Skeletal muscle tissue (tissue), 4 donors: ENCODE results near the gene COL23A1. TPM values are rescaled to one million over a fixed set of nuclear protein-coding genes. Genes with fewer than 3 reads are reported as not detected.

Experiments used
- H3K27ac ChIP-seq: one replicate; pipeline ENCODE4 v1.7.0; 2013; ENCODE audit warnings: mild to moderate bottlenecking, low read depth, low read length, inconsistent platforms
- H3K27me3 ChIP-seq, 3 donors: one replicate each; pipeline ENCODE4 v1.7.0; 2013; ENCODE audit warnings: low read length in 3 of 3; ENCODE audit not compliant: control insufficient read depth in 3 of 3, insufficient read depth in 3 of 3
- H3K36me3 ChIP-seq, 3 donors: one replicate each; pipeline ENCODE4 v1.7.0; 2013; ENCODE audit warnings: low read length in 3 of 3; ENCODE audit not compliant: control insufficient read depth in 3 of 3, insufficient read depth in 3 of 3
- H3K4me1 ChIP-seq, 3 donors: one replicate each; pipeline ENCODE4 v1.7.0; 2013; ENCODE audit warnings: low read length in 3 of 3, mild to moderate bottlenecking in 3 of 3; ENCODE audit not compliant: control insufficient read depth in 3 of 3, insufficient read depth in 3 of 3
- H3K4me3 ChIP-seq, 3 donors: one replicate each; pipeline ENCODE4 v1.7.0; 2013; ENCODE audit warnings: low read length in 3 of 3
- H3K9ac ChIP-seq, 3 donors: one replicate each; pipeline ENCODE4 v1.7.0; 2013; ENCODE audit warnings: low read length in 3 of 3, mild to moderate bottlenecking in 3 of 3, moderate library complexity in 2 of 3, low read depth in 1 of 3
- H3K9me3 ChIP-seq, 3 donors: one replicate each; pipeline ENCODE4 v1.7.0; 2013; ENCODE audit warnings: low read length in 3 of 3; ENCODE audit not compliant: control insufficient read depth in 3 of 3
- total RNA-seq: library from RNA; depleted of rRNA; stranded (reverse); fragments of >200 nt; gene quantifications from one replicate; pipeline ENCODE4 v1.2.3, GENCODE V29; 2014
- donor health status: Osteomylitis.

Gene COL23A1
- total RNA-seq, 1 donor from 2014 or later, result 0.52 TPM

- no peaks in the 10 kb centered on the region for H3K27me3 ChIP-seq
- H3K36me3 ChIP-seq, result peaks cover 53 to 61% (median 58%) of the 10 kb centered on the region in 3 donors
- H3K9me3 ChIP-seq, result no peaks in the 10 kb centered on the region
- no peak overlapping the region for H3K4me3 ChIP-seq
- no peak overlapping the region for H3K27ac ChIP-seq
- H3K4me1 ChIP-seq, result peaks cover 15 to 24% (median 17%) of the 10 kb centered on the region in 3 donors
- no peak overlapping the region for H3K9ac ChIP-seq
Measured at GRCh38 chr5:178216088-178216534, 374.1 kb downstream of the COL23A1 start.

GRCh38 chr5:178215280-178216002 is 374.8 kb downstream of the COL23A1 start:
- Histone ChIP-seq H3K9ac (peak overlapping the region in 1 of 3 donors; percentile 16), H3K27ac (no peak overlapping the region), H3K9me3 (no peaks in the 10 kb centered on the region), H3K27me3 (no peaks in the 10 kb centered on the region), H3K4me3 (no peak overlapping the region), H3K4me1 (peaks cover 15 to 24% (median 17%) of the 10 kb centered on the region in 3 donors), H3K36me3 (peaks cover 59 to 65% (median 62%) of the 10 kb centered on the region in 3 donors)

- H3K27me3 ChIP-seq, result no peaks in the 10 kb centered on the region
- H3K9me3 ChIP-seq, result no peaks in the 10 kb centered on the region
- H3K4me1 ChIP-seq, result peaks cover 15 to 24% (median 17%) of the 10 kb centered on the region in 3 donors
- peak overlapping the region in 1 of 3 donors; percentile 16 for H3K9ac ChIP-seq
- H3K4me3 ChIP-seq, result no peak overlapping the region
- no peak overlapping the region for H3K27ac ChIP-seq
- H3K36me3 ChIP-seq, result peaks cover 71 to 77% (median 74%) of the 10 kb centered on the region in 3 donors
Measured at GRCh38 chr5:178214160-178214803, 375.9 kb downstream of the COL23A1 start.

GRCh38 chr5:178213748-178214151 is 376.4 kb downstream of the COL23A1 start:
- Histone ChIP-seq H3K36me3 (peaks cover 76 to 82% (median 79%) of the 10 kb centered on the region in 3 donors), H3K4me3 (no peak overlapping the region), H3K9me3 (no peaks in the 10 kb centered on the region), H3K27ac (no peak overlapping the region), H3K4me1 (peaks cover 15 to 24% (median 17%) of the 10 kb centered on the region in 3 donors), H3K27me3 (no peaks in the 10 kb centered on the region), H3K9ac (peak overlapping the region in 1 of 3 donors; percentile 16)

- Histone ChIP-seq H3K27ac (no peak overlapping the region), H3K36me3 (peaks cover 74 to 89% (median 80%) of the 10 kb centered on the region in 3 donors)
Measured at GRCh38 chr5:178213003-178213461, 377.2 kb downstream of the COL23A1 start.

GRCh38 chr5:178212241-178213002 is 377.8 kb downstream of the COL23A1 start:
- Histone ChIP-seq H3K27me3 (no peaks in the 10 kb centered on the region), H3K9me3 (no peaks in the 10 kb centered on the region), H3K4me1 (peaks cover 22 to 32% (median 23%) of the 10 kb centered on the region in 3 donors), H3K4me3 (no peak overlapping the region), H3K36me3 (peaks cover 77 to 95% (median 86%) of the 10 kb centered on the region in 3 donors), H3K27ac (no peak overlapping the region), H3K9ac (peak overlapping the region in 2 of 3 donors; percentile 38 to 40)

More at GRCh38 chr5:178213003-178213461, 377.2 kb downstream of the COL23A1 start:
- Histone ChIP-seq H3K4me3 (peak overlapping the region in 1 of 3 donors; percentile 22), H3K9me3 (no peaks in the 10 kb centered on the region), H3K4me1 (peaks cover 17 to 26% (median 17%) of the 10 kb centered on the region in 3 donors), H3K9ac (peak overlapping the region in 2 of 3 donors; percentile 38 to 40), H3K27me3 (no peaks in the 10 kb centered on the region)

GRCh38 chr5:178211095-178212048 is 378.8 kb downstream of the COL23A1 start:
- Histone ChIP-seq H3K27ac (no peak overlapping the region), H3K9me3 (no peaks in the 10 kb centered on the region), H3K4me1 (peaks cover 32 to 42% (median 32%) of the 10 kb centered on the region in 3 donors), H3K27me3 (no peaks in the 10 kb centered on the region), H3K9ac (no peak overlapping the region), H3K36me3 (peaks cover 82 to 98% (median 86%) of the 10 kb centered on the region in 3 donors), H3K4me3 (no peak overlapping the region)

GRCh38 chr5:178210686-178211085 is 379.5 kb downstream of the COL23A1 start:
- H3K9ac ChIP-seq, result no peak overlapping the region
- no peaks in the 10 kb centered on the region for H3K9me3 ChIP-seq
- H3K27ac ChIP-seq, result no peak overlapping the region
- no peaks in the 10 kb centered on the region for H3K27me3 ChIP-seq
- peaks cover 39 to 43% (median 39%) of the 10 kb centered on the region in 3 donors for H3K4me1 ChIP-seq
- peaks cover 79 to 91% (median 82%) of the 10 kb centered on the region in 3 donors for H3K36me3 ChIP-seq
- no peak overlapping the region for H3K4me3 ChIP-seq
